WERI-Rb-1 (cell line): ENCODE results near the gene OR11L1.

Experiments used
- DNase-seq: peaks from one replicate; pipeline ENCODE4 v3.0.0-alpha.2; 2020
- H3K27ac ChIP-seq: fragments of 250-450 bp; sonication (Bioruptor Pico); 2 replicates; pipeline ENCODE4 v1.5.1; 2020; ENCODE audit warnings: mild to moderate bottlenecking, moderate library complexity
- H3K27me3 ChIP-seq: fragments of 250-450 bp; sonication (Bioruptor Pico); 2 replicates; pipeline ENCODE4 v1.5.1; 2021; ENCODE audit warnings: mild to moderate bottlenecking, low read depth, moderate library complexity; ENCODE audit not compliant: insufficient read depth, severe bottlenecking
- H3K36me3 ChIP-seq: fragments of 250-450 bp; sonication (Bioruptor Pico); 2 replicates; pipeline ENCODE4 v1.5.1; 2020; ENCODE audit warnings: mild to moderate bottlenecking, moderate library complexity
- H3K4me3 ChIP-seq: 2 replicates; pipeline ENCODE4 v1.5.1; 2011; ENCODE audit warnings: low read depth, mild to moderate bottlenecking, control low read depth, low read length
- H3K9me3 ChIP-seq: fragments of 250-450 bp; sonication (Bioruptor Pico); 2 replicates; pipeline ENCODE4 v1.5.1; 2021; ENCODE audit warnings: mild to moderate bottlenecking, moderate library complexity; ENCODE audit not compliant: severe bottlenecking
- CTCF ChIP-seq: IDR thresholded peaks from 2 replicates; pipeline ENCODE4 v1.5.1; 2011; ENCODE audit warnings: low read depth, mild to moderate bottlenecking, control low read depth, inconsistent platforms, low read length

Gene OR11L1

GRCh38 chr1:247833601-247834000 is 8.1 kb downstream of the OR11L1 start:
- Histone ChIP-seq H3K27ac (no peak overlapping the region), H3K36me3 (no peaks in the 10 kb centered on the region), H3K27me3 (no peaks in the 10 kb centered on the region), H3K4me3 (no peak overlapping the region), H3K9me3 (no peaks in the 10 kb centered on the region)
- peak; percentile 75 for TF ChIP-seq CTCF
- DNase-seq = peak; percentile 44

GRCh38 chr1:247829656-247830055 is 12.0 kb downstream of the OR11L1 start:
- TF ChIP-seq CTCF = no peak
- Histone ChIP-seq H3K27me3 (no peaks in the 10 kb centered on the region), H3K4me3 (no peak overlapping the region), H3K36me3 (no peaks in the 10 kb centered on the region), H3K9me3 (no peaks in the 10 kb centered on the region), H3K27ac (peak overlapping the region; percentile 25; the same call in 1 of the 2 replicates)
- peak; percentile 81 for DNase-seq

DNA sequence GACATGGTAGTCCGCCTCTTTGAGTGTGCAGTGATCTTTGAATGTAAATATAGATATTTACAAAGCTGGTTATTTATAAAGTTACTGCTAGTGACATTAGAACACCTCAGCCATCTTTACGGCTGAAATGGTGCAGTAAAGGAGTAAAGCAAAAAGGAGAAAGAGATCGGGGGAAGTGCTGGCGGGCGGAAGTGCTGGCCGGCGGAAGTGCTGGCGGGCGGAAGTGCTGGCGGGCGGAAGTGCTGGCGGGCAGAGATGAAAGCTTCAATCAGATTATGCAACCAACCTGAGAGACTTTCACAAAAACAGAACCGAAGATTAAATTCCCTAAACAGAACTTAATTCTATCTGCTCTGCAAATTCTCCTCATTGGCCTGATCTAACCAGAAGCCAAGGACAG is 16.3 kb downstream of the OR11L1 start:
- Histone ChIP-seq H3K27me3 (no peaks in the 10 kb centered on the region), H3K9me3 (no peaks in the 10 kb centered on the region), H3K4me3 (no peak overlapping the region), H3K27ac (no peak overlapping the region), H3K36me3 (no peaks in the 10 kb centered on the region)
- DNase-seq = no peak
- TF ChIP-seq CTCF = no peak

DNA sequence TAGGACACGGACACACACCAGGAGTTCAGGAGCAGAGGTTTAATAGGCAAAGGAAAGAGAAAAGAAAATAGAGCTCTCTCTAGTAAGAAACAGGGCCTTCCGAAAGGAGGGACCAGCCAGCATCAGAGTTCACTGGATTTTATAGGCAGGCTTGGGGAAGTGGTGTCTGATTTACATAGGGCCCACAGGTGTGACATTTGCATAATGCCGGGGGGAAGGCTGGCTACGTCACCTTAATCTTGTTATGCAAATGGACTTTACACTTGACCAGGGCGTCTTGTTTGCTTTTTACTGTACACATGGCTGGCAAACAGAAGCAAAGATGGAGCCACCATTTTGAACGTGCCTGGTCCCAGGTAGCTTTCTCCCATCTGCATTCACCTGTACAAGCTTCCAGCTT is 17.7 kb downstream of the OR11L1 start, which contains the start of gene OR14A16:
Gene OR14A16, minus strand, starts transcription at position 97 of the 400 bp plus-strand sequence. CDS start 8,390 bp downstream, outside the sequence.
- no peak for DNase-seq
- Histone ChIP-seq H3K9me3 (no peaks in the 10 kb centered on the region), H3K36me3 (no peaks in the 10 kb centered on the region), H3K27me3 (no peaks in the 10 kb centered on the region), H3K4me3 (no peak within 1 kb of the TSS), H3K27ac (no peak within 1 kb of the TSS)
- no peak for TF ChIP-seq CTCF

DNA sequence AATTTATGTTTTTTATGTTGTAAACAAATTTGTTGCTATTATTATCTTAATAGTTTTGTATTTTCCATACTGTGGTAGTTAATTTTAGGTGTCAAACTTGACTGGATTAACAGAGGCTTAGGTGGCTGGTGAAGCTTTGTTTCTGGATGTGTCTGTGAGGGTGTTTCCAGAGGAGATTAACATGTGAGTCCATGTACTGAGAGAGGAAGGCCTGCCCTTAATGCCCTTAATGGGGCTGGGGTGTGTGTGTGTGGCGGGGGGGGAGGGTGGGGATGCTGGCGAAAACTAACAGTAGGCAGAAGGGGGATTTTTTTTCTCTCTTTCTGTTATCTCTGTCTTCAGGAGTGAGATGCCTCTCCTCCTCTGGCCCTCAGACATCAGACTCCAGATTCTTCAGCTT is 19.6 kb downstream of the OR11L1 start:
- no peak for TF ChIP-seq CTCF
- Histone ChIP-seq H3K9me3 (no peaks in the 10 kb centered on the region), H3K27ac (no peak overlapping the region; the same call in 1 of the 2 replicates), H3K4me3 (peak overlapping the region; percentile 23), H3K27me3 (no peaks in the 10 kb centered on the region), H3K36me3 (no peaks in the 10 kb centered on the region)
- peak; percentile 89 for DNase-seq

DNA sequence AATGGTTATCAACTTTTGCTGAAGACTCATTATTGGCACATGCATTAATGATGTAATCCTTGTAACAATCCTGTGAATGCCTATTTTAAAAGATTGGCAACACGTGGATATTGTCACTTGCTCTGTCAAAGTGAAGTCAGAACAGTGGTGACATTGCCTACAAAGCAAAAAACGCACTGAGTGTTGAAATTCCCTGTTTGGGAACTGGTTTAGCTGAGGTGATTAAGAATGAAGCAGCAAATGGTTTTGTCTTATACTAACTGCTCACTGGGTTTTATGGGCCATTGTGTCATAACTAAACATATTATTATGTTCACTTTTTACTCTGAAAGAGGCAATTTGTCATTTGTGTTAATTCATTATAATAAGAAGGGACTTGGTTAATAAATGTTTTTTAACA is 29.1 kb downstream of the OR11L1 start:
- Histone ChIP-seq H3K27me3 (no peaks in the 10 kb centered on the region), H3K9me3 (peaks cover 2% of the 10 kb centered on the region), H3K27ac (no peak overlapping the region), H3K4me3 (no peak overlapping the region), H3K36me3 (no peaks in the 10 kb centered on the region)
- DNase-seq = no peak
- no peak for TF ChIP-seq CTCF
